BJ (cell line): ENCODE measurements around the gene TTC39B. TPM values are rescaled to one million over a fixed set of nuclear protein-coding genes. Genes with fewer than 3 reads are reported as not detected.

Source experiments
- CTCF ChIA-PET: fragments of 350-600 bp; formaldehyde crosslinking; extraction: SDS; loops from one replicate; lab custom pipeline; 2021; ENCODE audit warnings: antibody characterized with exemption, inconsistent platforms; lab: Yijun Ruan, JAX
- POLR2A ChIA-PET: fragments of 300-600 bp; sonication (Branson Sonifier 250); formaldehyde crosslinking; extraction: SDS; loops from one replicate; lab custom pipeline; 2021; ENCODE audit warnings: antibody characterized with exemption; lab: Charles Lee
- DNase-seq: peaks from one replicate; pipeline ENCODE4 v3.0.0-alpha.2; 2011; ENCODE audit warnings: low read depth
- H3K27me3 ChIP-seq: 2 replicates; pipeline ENCODE4 v1.6.0; 2011; ENCODE audit warnings: low read length; ENCODE audit not compliant: control insufficient read depth, insufficient read depth
- H3K36me3 ChIP-seq: 2 replicates; pipeline ENCODE4 v1.5.1; 2011; ENCODE audit warnings: low read length; ENCODE audit not compliant: control insufficient read depth, insufficient read depth
- H3K4me3 ChIP-seq: 2 replicates; pipeline ENCODE4 v1.5.1; 2011; ENCODE audit warnings: low read depth, mild to moderate bottlenecking, control low read depth, low read length
- polyA minus RNA-seq: library from RNA; depleted of rRNA, polyadenylated mRNA; stranded (reverse); fragments of >200 nt; gene quantifications from 2 replicates; pipeline ENCODE4 v1.2.3, GENCODE V29; 2011; rRNA and poly(A)+ RNA removed
- polyA plus RNA-seq: library from polyadenylated mRNA; depleted of rRNA; stranded (reverse); fragments of >200 nt; gene quantifications from 2 replicates; pipeline ENCODE4 v1.2.3, GENCODE V29; 2011; rRNA removed
- TF ChIP-seq, protein P1 (sequence below): IDR thresholded peaks from 2 replicates; pipeline ENCODE4 v1.5.1; 2011; ENCODE audit warnings: low read depth, mild to moderate bottlenecking, control low read depth, inconsistent platforms, low read length, moderate library complexity; ENCODE audit not compliant: insufficient read depth

Gene TTC39B
- 5.1 and 9.2 TPM in 2 replicates for polyA plus RNA-seq
- polyA minus RNA-seq = 9.3 and 9.6 TPM in 2 replicates

DNA sequence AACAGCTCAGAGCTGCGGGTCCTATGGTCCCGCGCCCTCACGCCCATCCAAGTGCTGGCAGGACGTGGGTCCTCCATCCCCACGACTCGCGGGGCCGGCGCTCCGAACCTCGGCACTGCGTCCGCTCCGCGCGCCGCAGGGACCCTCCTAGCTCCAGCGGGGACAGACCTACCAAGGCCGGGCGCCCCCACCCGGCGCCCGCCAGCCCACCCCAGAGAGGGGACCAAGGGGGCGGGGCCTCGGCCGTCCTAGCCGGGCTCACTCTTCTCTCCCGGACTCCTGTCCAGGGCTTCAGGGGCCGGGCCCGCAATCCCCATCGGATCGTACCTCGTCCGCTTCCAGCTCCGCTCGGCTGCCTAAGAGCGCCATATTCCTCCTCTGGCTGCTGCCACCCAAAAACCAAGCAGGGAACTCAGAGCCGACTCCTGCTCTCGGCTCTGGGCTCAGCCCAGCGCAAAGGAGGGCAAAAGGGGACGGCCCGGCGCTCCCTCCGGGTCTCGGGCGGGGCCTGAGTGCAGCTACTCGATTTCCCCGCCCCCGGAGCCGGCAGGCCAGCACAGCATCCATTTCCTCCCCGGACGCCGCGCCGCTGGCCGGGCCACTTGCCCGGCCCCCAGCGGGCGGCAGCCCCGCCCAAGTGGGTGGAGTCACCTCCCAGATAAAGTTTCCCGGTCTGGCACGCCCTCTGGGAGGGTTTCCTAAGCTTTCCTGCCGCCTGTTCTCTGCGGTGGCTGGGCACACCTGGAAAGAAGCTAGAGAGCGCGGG lies at the start of gene TTC39B:
TSS of gene TTC39B (minus strand) at position 460 of the 766 bp plus-strand sequence. CDS start at position 369, 91 bp downstream.
- ChIA-PET POLR2A (interaction anchor here (0.6 kb wide), 1 partner anchor 67 kb away, joined by 5 read pairs; no protein-coding TSS in a partner anchor), CTCF (interaction anchor here (1.2 kb wide), 1 partner anchor 28 kb away, joined by 4 read pairs; no protein-coding TSS in a partner anchor)
- DNase-seq = peak; percentile 56
- H3K27me3 ChIP-seq = no peaks in the 10 kb centered on the region
- TF ChIP-seq, protein P1, sequence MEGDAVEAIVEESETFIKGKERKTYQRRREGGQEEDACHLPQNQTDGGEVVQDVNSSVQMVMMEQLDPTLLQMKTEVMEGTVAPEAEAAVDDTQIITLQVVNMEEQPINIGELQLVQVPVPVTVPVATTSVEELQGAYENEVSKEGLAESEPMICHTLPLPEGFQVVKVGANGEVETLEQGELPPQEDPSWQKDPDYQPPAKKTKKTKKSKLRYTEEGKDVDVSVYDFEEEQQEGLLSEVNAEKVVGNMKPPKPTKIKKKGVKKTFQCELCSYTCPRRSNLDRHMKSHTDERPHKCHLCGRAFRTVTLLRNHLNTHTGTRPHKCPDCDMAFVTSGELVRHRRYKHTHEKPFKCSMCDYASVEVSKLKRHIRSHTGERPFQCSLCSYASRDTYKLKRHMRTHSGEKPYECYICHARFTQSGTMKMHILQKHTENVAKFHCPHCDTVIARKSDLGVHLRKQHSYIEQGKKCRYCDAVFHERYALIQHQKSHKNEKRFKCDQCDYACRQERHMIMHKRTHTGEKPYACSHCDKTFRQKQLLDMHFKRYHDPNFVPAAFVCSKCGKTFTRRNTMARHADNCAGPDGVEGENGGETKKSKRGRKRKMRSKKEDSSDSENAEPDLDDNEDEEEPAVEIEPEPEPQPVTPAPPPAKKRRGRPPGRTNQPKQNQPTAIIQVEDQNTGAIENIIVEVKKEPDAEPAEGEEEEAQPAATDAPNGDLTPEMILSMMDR = no peak
- H3K36me3 ChIP-seq = no peaks in the 10 kb centered on the region
- peak within 1 kb of the TSS; percentile 79 for H3K4me3 ChIP-seq

DNA sequence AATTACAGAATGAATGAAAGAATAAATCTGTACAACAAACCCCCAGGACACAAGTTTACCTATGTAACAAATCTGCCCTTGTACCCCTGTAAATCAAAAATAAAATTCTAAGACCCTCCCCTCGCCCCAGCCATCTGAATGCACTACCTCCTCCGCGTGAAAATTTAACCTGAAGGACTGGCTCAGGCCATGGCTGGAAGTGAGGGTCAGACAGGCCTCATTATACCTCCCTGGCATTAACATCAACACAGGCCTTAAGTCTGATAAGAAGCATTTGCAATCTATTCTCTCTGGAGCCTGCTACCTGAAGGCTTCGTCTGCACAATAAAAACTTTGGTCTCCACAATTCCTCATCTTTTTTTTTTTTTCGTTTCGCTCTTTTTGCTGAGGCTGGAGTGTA lies 48.7 kb upstream of the TTC39B start:
- Histone ChIP-seq H3K4me3 (no peak overlapping the region), H3K27me3 (no peaks in the 10 kb centered on the region; the same call in 1 of the 2 replicates), H3K36me3 (no peaks in the 10 kb centered on the region)
- TF ChIP-seq, protein P1 = no peak
- no peak for DNase-seq
- CTCF ChIA-PET = interaction anchor here (0.7 to 1.1 kb wide), 2 partner anchors 14 to 64 kb away, joined by 3 read pairs; no protein-coding TSS in a partner anchor
- POLR2A ChIA-PET = no interaction called here

- TF ChIP-seq, protein P1 = no peak
- Histone ChIP-seq H3K27me3 (no peaks in the 10 kb centered on the region; the same call in 1 of the 2 replicates), H3K4me3 (no peak overlapping the region), H3K36me3 (no peaks in the 10 kb centered on the region)
- POLR2A ChIA-PET = interaction anchor here (0.6 kb wide), 1 partner anchor 14 kb away, joined by 5 read pairs; no protein-coding TSS in a partner anchor
- CTCF ChIA-PET = interaction anchor here (1.1 kb wide), 1 partner anchor 15 kb away, joined by 3 read pairs; no protein-coding TSS in a partner anchor
- DNase-seq = no peak
Measured at GRCh38 chr9:15354713-15355112, 47.7 kb upstream of the TTC39B start.

DNA sequence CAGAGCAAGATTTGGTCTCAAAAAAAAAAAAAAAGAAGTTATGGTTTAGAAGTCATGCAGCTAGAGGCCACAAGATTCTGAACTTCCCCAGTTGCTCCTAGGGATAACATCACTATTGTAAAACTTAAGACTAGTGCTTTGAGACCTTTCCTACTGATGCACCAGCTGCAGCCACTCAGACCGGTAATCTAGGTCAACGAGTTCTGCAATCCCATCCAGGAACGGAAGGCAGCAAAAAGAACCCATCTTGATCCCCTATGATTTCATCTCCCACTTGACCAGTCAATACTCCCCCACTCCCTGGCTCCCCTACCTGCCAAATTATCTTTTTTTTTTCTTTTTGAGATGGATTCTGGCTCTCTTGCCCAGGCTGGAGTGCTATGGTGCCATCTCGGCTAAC lies 46.9 kb upstream of the TTC39B start:
- ChIA-PET CTCF (no interaction called here), POLR2A (interaction anchor here (0.6 kb wide), 1 partner anchor 13 kb away, joined by 5 read pairs; no protein-coding TSS in a partner anchor)
- no peaks in the 10 kb centered on the region for H3K36me3 ChIP-seq
- TF ChIP-seq, protein P1 = no peak
- H3K4me3 ChIP-seq = no peak overlapping the region
- H3K27me3 ChIP-seq = no peaks in the 10 kb centered on the region; the same call in 1 of the 2 replicates
- DNase-seq = no peak

DNA sequence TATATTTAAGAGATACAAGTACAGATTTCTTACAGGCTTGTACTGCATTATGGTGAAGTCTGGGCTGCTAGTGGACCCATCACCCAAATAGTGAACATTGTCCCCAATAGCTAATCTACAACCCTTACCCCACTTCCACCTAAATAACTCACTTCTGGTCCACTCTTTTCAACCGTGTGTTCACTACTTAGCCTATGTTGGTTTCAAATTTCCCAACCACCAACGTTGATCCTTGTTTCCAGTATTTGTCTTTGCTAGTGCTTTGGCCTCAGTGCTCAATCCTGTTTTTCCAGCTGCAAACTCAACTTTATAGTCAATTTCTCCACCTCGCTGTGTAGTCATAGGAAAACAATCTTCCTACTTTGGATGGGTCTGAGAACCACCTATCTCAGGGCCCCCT lies 45.3 kb upstream of the TTC39B start:
- no peak overlapping the region for H3K4me3 ChIP-seq
- TF ChIP-seq, protein P1 = no peak
- ChIA-PET CTCF (interaction anchor here (0.5 to 1.0 kb wide), 2 partner anchors 14 to 333 kb away, joined by 3 read pairs; no protein-coding TSS in a partner anchor), POLR2A (no interaction called here)
- H3K27me3 ChIP-seq = no peaks in the 10 kb centered on the region; the same call in 1 of the 2 replicates
- no peaks in the 10 kb centered on the region for H3K36me3 ChIP-seq
- DNase-seq = no peak
